ENCODE results near the gene PCDHA7. TPM values are rescaled to one million over a fixed set of nuclear protein-coding genes. Genes with fewer than 3 reads are reported as not detected.
"Not testable (repeated sequence)": the region's sequence is repeated elsewhere in the genome, so short reads cannot be mapped to it uniquely, and the experiment has no call there.

Gene PCDHA7, protein sequence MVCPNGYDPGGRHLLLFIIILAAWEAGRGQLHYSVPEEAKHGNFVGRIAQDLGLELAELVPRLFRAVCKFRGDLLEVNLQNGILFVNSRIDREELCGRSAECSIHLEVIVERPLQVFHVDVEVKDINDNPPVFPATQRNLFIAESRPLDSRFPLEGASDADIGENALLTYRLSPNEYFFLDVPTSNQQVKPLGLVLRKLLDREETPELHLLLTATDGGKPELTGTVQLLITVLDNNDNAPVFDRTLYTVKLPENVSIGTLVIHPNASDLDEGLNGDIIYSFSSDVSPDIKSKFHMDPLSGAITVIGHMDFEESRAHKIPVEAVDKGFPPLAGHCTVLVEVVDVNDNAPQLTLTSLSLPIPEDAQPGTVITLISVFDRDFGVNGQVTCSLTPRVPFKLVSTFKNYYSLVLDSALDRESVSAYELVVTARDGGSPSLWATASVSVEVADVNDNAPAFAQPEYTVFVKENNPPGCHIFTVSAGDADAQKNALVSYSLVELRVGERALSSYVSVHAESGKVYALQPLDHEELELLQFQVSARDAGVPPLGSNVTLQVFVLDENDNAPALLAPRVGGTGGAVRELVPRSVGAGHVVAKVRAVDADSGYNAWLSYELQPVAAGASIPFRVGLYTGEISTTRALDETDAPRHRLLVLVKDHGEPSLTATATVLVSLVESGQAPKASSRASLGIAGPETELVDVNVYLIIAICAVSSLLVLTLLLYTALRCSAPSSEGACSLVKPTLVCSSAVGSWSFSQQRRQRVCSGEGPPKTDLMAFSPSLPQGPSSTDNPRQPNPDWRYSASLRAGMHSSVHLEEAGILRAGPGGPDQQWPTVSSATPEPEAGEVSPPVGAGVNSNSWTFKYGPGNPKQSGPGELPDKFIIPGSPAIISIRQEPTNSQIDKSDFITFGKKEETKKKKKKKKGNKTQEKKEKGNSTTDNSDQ
- total RNA-seq (2021; fragmentation: NEBNext Ultra II Directional; extraction: Animal tissue kit (Norgen Biotek cat#: 25700)), result under 1 TPM; 0.09 to 0.26 (median 0.20) TPM
- long read RNA-seq, result 0 reads

DNA sequence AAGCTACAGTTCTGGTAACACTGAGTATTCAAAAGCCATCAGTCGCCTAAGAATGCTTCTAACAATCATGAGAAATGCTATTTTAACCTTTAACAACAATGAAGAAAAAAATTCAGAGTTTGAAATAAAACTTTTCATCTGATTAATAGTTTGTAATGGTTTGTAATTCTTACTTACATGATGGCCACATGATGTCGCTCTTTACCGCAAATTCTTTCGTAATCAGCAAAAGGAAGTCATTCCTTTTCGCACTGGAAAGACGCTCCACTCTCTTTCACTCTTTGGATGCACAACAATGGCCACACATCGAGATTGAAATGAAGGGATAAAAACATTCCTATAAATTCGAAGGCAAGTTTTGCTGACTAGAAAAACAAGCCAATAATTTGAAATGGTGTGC is at the start of gene PCDHA7:
Gene PCDHA7, plus strand, starts transcription at position 277 of the 400 bp plus-strand sequence. Its CDS starts 115 bp downstream, at position 392.
- 0 out of 2 replicates have a peak, but pooled peaks cover under 1% of the 10 kb centered on the region for H3K9me3 Mint-ChIP-seq
- no peaks in the 10 kb centered on the region; the same call in 1 of the 2 replicates for H3K27me3 Mint-ChIP-seq (ENCODE audit: insufficient read depth)
- H3K36me3 Mint-ChIP-seq (ENCODE audit: low read depth), result peaks cover 8% of the 10 kb centered on the region; the same call in 1 of the 2 replicates
- TF ChIP-seq, protein P1, sequence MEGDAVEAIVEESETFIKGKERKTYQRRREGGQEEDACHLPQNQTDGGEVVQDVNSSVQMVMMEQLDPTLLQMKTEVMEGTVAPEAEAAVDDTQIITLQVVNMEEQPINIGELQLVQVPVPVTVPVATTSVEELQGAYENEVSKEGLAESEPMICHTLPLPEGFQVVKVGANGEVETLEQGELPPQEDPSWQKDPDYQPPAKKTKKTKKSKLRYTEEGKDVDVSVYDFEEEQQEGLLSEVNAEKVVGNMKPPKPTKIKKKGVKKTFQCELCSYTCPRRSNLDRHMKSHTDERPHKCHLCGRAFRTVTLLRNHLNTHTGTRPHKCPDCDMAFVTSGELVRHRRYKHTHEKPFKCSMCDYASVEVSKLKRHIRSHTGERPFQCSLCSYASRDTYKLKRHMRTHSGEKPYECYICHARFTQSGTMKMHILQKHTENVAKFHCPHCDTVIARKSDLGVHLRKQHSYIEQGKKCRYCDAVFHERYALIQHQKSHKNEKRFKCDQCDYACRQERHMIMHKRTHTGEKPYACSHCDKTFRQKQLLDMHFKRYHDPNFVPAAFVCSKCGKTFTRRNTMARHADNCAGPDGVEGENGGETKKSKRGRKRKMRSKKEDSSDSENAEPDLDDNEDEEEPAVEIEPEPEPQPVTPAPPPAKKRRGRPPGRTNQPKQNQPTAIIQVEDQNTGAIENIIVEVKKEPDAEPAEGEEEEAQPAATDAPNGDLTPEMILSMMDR (IDR thresholded peaks at IDR 0.05), result peak; percentile 35; the same call in 1 of the 2 replicates
- DNase-seq, result peak; percentile 3
- no peaks in the 10 kb centered on the region for H3K4me1 Mint-ChIP-seq (ENCODE audit: low read depth)
- H3K27ac Mint-ChIP-seq, result no peak within 1 kb of the TSS
- H3K4me3 Mint-ChIP-seq, result peak within 1 kb of the TSS; percentile 75

DNA sequence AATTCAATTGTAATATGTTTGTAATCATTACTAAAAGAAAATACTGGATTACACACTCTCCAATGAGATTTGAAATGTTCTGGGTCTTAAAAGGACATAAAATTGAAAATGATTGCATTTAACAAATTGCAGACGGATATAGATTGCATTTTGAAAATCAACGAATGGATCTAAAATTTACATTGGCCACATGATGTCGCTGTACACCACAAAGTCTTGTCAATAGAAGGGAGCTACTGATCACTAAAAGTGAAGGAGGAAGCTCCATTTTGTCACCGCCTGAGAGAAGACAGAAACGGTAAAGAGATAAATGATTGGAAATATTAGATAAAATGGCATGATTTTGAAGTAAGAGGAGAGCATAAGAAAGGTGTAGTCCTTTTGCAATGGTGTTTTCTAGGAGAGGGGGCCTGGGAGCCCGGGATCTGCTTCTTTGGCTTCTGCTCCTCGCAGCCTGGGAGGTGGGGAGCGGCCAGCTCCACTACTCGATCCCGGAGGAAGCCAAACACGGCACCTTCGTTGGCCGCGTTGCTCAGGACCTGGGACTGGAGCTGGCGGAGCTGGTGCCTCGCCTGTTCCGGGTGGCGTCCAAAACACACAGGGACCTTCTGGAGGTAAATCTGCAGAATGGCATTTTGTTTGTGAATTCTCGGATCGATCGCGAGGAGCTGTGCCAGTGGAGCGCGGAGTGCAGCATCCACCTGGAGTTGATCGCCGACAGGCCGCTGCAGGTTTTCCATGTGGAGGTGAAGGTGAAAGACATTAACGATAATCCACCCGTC is 48.0 kb upstream of the PCDHA7 start, which contains the start of gene PCDHA1:
Gene PCDHA1, plus strand, starts transcription at position 236 of the 782 bp plus-strand sequence.
- Mint-ChIP-seq H3K9me3 (peaks cover 48% of the 10 kb centered on the region), H3K27me3 (ENCODE audit: insufficient read depth) (no peaks in the 10 kb centered on the region; the same call in 1 of the 2 replicates), H3K4me3 (peak within 1 kb of the TSS; percentile 58; the same call in 1 of the 2 replicates), H3K27ac (no peak within 1 kb of the TSS), H3K4me1 (ENCODE audit: low read depth) (no peaks in the 10 kb centered on the region), H3K36me3 (ENCODE audit: low read depth) (peaks cover 5% of the 10 kb centered on the region; the same call in 1 of the 2 replicates)
- TF ChIP-seq, protein P1 (IDR thresholded peaks at IDR 0.05), result peak; percentile 47
- DNase-seq, result no peak

- not testable (repeated sequence) for H3K27me3 Mint-ChIP-seq (ENCODE audit: insufficient read depth); H3K4me1 Mint-ChIP-seq (ENCODE audit: low read depth); H3K4me3 Mint-ChIP-seq; DNase-seq; H3K27ac Mint-ChIP-seq; H3K36me3 Mint-ChIP-seq (ENCODE audit: low read depth)
- peaks cover 40% of the 10 kb centered on the region for H3K9me3 Mint-ChIP-seq
Observed at GRCh38 chr5:140787422-140787821, 46.6 kb upstream of the PCDHA7 start.

DNA sequence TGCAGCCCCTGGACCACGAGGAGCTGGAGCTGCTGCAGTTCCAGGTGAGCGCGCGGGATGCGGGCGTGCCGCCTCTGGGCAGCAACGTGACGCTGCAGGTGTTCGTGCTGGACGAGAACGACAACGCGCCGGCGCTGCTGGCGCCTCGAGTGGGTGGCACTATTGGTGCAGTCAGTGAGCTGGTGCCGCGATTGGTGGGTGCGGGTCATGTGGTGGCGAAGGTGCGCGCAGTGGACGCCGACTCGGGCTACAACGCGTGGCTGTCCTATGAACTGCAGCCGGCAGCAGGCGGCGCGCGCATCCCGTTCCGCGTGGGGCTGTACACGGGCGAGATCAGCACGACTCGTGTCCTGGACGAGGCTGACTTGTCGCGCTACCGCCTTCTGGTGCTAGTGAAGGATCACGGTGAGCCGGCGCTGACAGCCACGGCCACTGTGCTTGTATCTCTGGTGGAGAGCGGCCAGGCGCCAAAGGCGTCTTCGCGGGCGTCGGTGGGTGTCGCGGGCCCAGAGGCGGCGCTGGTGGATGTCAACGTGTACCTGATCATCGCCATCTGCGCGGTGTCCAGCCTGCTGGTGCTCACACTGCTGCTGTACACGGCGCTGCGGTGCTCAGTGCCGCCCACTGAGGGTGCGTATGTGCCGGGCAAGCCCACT is 46.1 kb upstream of the PCDHA7 start:
- not testable (repeated sequence) for H3K4me1 Mint-ChIP-seq (ENCODE audit: low read depth); DNase-seq; H3K4me3 Mint-ChIP-seq; H3K36me3 Mint-ChIP-seq (ENCODE audit: low read depth); H3K27me3 Mint-ChIP-seq (ENCODE audit: insufficient read depth); H3K27ac Mint-ChIP-seq
- H3K9me3 Mint-ChIP-seq, result peaks cover 40% of the 10 kb centered on the region

DNA sequence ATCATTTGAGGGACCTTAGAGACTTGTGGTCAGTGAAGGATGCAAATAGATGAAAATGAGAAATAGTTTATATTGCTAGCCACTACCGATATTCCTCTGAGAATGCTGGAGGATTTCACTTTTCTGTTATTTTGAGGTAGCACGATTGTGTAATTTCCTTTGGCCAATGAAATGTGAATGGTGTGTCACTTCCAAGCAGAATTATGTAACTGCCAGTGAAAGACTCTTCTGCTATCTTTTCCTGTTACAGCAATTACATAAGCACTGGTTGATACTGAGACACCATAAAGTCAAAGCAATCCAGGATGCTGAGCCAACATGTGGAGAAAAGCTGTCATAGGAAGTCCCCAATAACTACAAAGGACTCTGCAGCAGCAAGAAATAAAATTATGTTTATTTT is 43.0 kb upstream of the PCDHA7 start:
- Mint-ChIP-seq H3K9me3 (peaks cover 45% of the 10 kb centered on the region), H3K27me3 (ENCODE audit: insufficient read depth) (no peaks in the 10 kb centered on the region; the same call in 1 of the 2 replicates), H3K36me3 (ENCODE audit: low read depth) (peaks cover 2% of the 10 kb centered on the region; the same call in 1 of the 2 replicates), H3K4me1 (ENCODE audit: low read depth) (no peaks in the 10 kb centered on the region), H3K27ac (no peak overlapping the region), H3K4me3 (no peak overlapping the region)
- DNase-seq, result no peak
- TF ChIP-seq, protein P1 (IDR thresholded peaks at IDR 0.05), result no peak
